Measurements from ENCODE around the gene KYAT1.

The KYAT1 gene

GRCh38 chr9:128885376-128885775 lies 3.6 kb upstream of the KYAT1 start:
- Histone ChIP-seq H4K20me1 (ENCODE audit: insufficient read depth, low read length) (no peaks in the 10 kb centered on the region), H3K36me3 (ENCODE audit: insufficient read depth, low read length) (peaks cover 30% of the 10 kb centered on the region; the same call in 1 of the 2 replicates), H3K9ac (ENCODE audit: low read length) (no peak overlapping the region)

DNA sequence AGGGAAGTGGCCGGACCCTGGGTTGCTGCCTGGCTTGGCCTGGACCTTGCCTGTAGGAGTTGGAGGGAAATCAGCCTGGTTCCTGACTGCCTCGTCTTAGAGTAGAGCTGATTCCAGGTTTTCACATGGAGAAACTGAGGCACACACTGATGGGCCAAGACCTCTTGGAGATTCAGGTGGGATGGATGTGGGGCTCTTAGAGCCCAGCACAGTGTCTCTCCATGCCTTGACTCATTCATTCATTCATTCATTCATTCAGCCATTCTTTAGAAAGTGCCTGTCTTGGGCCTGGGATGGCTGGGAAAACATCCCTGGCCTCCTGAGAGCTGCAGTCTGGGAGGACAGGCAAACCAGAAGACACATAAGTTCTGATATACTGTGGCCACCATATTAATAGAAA lies 2.4 kb upstream of the KYAT1 start:
- no peaks in the 10 kb centered on the region for H3F3A ChIP-seq (ENCODE audit: insufficient read depth, low read length)
- H3K27me3 ChIP-seq (ENCODE audit: insufficient read depth, low read length): no peaks in the 10 kb centered on the region
- H4K20me1 ChIP-seq (ENCODE audit: insufficient read depth, low read length): no peaks in the 10 kb centered on the region
- H3K9me3 ChIP-seq (ENCODE audit: low read length): no peaks in the 10 kb centered on the region
- no peak overlapping the region for H2AFZ ChIP-seq (ENCODE audit: low read length)
- no peak for TF ChIP-seq CTCF (IDR thresholded peaks at IDR 0.05; ENCODE audit: low read length)
- TF ChIP-seq EZH2 (IDR thresholded peaks at IDR 0.05; ENCODE audit: borderline replicate concordance, low read length): no peak
- H3K4me3 ChIP-seq (ENCODE audit: low read depth, low read length, poor library complexity, severe bottlenecking): no peak overlapping the region
- peaks cover 28% of the 10 kb centered on the region for H3K4me1 ChIP-seq (ENCODE audit: insufficient read depth, low read length, severe bottlenecking)
- no peak overlapping the region for H3K27ac ChIP-seq (ENCODE audit: low read depth, low read length, poor library complexity, severe bottlenecking)
- no peaks in the 10 kb centered on the region for H3K9me2 ChIP-seq (ENCODE audit: low read depth, low read length)
- no peak overlapping the region for H3K9ac ChIP-seq (ENCODE audit: low read length)
- no peak overlapping the region for H3K4me2 ChIP-seq (ENCODE audit: low read length)
- H3K36me3 ChIP-seq (ENCODE audit: insufficient read depth, low read length): peaks cover 24% of the 10 kb centered on the region; the same call in 1 of the 2 replicates
- H3K79me2 ChIP-seq (ENCODE audit: insufficient read depth, low read length): peaks cover 16% of the 10 kb centered on the region

More at GRCh38 chr9:128885376-128885775, 3.6 kb upstream of the KYAT1 start:
- Histone ChIP-seq H2AFZ (ENCODE audit: low read length) (no peak overlapping the region), H3K4me2 (ENCODE audit: low read length) (no peak overlapping the region), H3K9me3 (ENCODE audit: low read length) (no peaks in the 10 kb centered on the region), H3K79me2 (ENCODE audit: insufficient read depth, low read length) (peaks cover 16% of the 10 kb centered on the region), H3K27ac (ENCODE audit: low read depth, low read length, poor library complexity, severe bottlenecking) (no peak overlapping the region), H3K4me1 (ENCODE audit: insufficient read depth, low read length, severe bottlenecking) (peaks cover 16% of the 10 kb centered on the region), H3K9me2 (ENCODE audit: low read depth, low read length) (no peaks in the 10 kb centered on the region), H3F3A (ENCODE audit: insufficient read depth, low read length) (no peaks in the 10 kb centered on the region), H3K4me3 (ENCODE audit: low read depth, low read length, poor library complexity, severe bottlenecking) (no peak overlapping the region), H3K27me3 (ENCODE audit: insufficient read depth, low read length) (no peaks in the 10 kb centered on the region)
- TF ChIP-seq EZH2 (IDR thresholded peaks at IDR 0.05; ENCODE audit: borderline replicate concordance, low read length): no peak
- TF ChIP-seq CTCF (IDR thresholded peaks at IDR 0.05; ENCODE audit: low read length): no peak

- Histone ChIP-seq H3K4me2 (ENCODE audit: low read length) (peak overlapping the region; percentile 93), H3K9me3 (ENCODE audit: low read length) (no peaks in the 10 kb centered on the region), H3K27me3 (ENCODE audit: insufficient read depth, low read length) (no peaks in the 10 kb centered on the region), H3K4me1 (ENCODE audit: insufficient read depth, low read length, severe bottlenecking) (peaks cover 28% of the 10 kb centered on the region), H2AFZ (ENCODE audit: low read length) (no peak overlapping the region), H3K9ac (ENCODE audit: low read length) (peak overlapping the region; percentile 99), H3F3A (ENCODE audit: insufficient read depth, low read length) (no peaks in the 10 kb centered on the region), H3K36me3 (ENCODE audit: insufficient read depth, low read length) (peaks cover 13% of the 10 kb centered on the region; the same call in 1 of the 2 replicates), H3K79me2 (ENCODE audit: insufficient read depth, low read length) (peaks cover 16% of the 10 kb centered on the region), H4K20me1 (ENCODE audit: insufficient read depth, low read length) (no peaks in the 10 kb centered on the region), H3K27ac (ENCODE audit: low read depth, low read length, poor library complexity, severe bottlenecking) (peak overlapping the region; percentile 25), H3K9me2 (ENCODE audit: low read depth, low read length) (no peaks in the 10 kb centered on the region), H3K4me3 (ENCODE audit: low read depth, low read length, poor library complexity, severe bottlenecking) (peak overlapping the region; percentile 100)
- TF ChIP-seq CTCF (IDR thresholded peaks at IDR 0.05; ENCODE audit: low read length) (no peak), EZH2 (IDR thresholded peaks at IDR 0.05; ENCODE audit: borderline replicate concordance, low read length) (no peak)
Observed at GRCh38 chr9:128882677-128883603, 1.2 kb upstream of the KYAT1 start.
